GM12878 (cell line): Measurements from ENCODE around the gene DACH1. TPM values are rescaled to one million over a fixed set of nuclear protein-coding genes. Genes with fewer than 3 reads are reported as not detected.

Source experiments
- ATAC-seq: fragments of 200-7000 bp; cut with Tn5 transposase; 3 replicates; pipeline ENCODE4 v1.9.1; 2020; ENCODE audit warnings: mild to moderate bottlenecking, moderate library complexity
- BruUV-seq: library from RNA; stranded (reverse); fragments of 400-500 nt; replicated peaks from 2 replicates; lab custom pipeline; 2021; lab: Mats Ljungman, UMichigan
- CTCF ChIA-PET: fragments of 300-600 bp; sonication (Branson Sonifier 250); formaldehyde crosslinking; extraction: SDS; loops from one replicate; lab custom pipeline; 2021; ENCODE audit warnings: inconsistent platforms; lab: Yijun Ruan, JAX
- POLR2A ChIA-PET: fragments of 350-600 bp; formaldehyde crosslinking; extraction: SDS; loops from one replicate; lab custom pipeline; 2021; ENCODE audit warnings: inconsistent platforms; lab: Charles Lee
- RAD21 ChIA-PET: fragments of 300-600 bp; sonication (Branson Sonifier 250); formaldehyde crosslinking; loops from one replicate; lab custom pipeline; 2023; ENCODE audit warnings: antibody characterized with exemption; ENCODE audit not compliant: unreplicated experiment; lab: Charles Lee
- SMC1A ChIA-PET: fragments of 300-600 bp; sonication (Branson Sonifier 250); formaldehyde crosslinking; loops from one replicate; lab custom pipeline; 2023; ENCODE audit not compliant: unreplicated experiment, uncharacterized antibody; lab: Charles Lee
- DNase-seq: peaks from one replicate; pipeline ENCODE4 v3.0.0-alpha.2; 2011; ENCODE audit warnings: low read depth, low spot score
- FAIRE-seq: peaks from 3 replicates; lab custom pipeline; 2011; peaks lifted over from hg19 to GRCh38; lab: Jason Lieb, UNC
- H2AFZ ChIP-seq: 2 replicates; pipeline ENCODE4 v1.6.0; 2011; ENCODE audit warnings: low read depth, low read length, control low read depth; ENCODE audit not compliant: control insufficient read depth
- H3K27ac ChIP-seq: 2 replicates; pipeline ENCODE4 v1.5.1; 2011; ENCODE audit warnings: control low read depth; ENCODE audit not compliant: control insufficient read depth, insufficient read depth
- H3K27me3 ChIP-seq, 2 experiments: replicated peaks in 1 of 2; 2 replicates each; pipeline versions ENCODE4 v1.6.0 to v1.6.1; 2011; ENCODE audit warnings: low read length in 1 of 2; ENCODE audit not compliant: control insufficient read depth in 2 of 2, insufficient read depth in 2 of 2
- H3K36me3 ChIP-seq, 2 experiments: 2 replicates each; pipeline ENCODE4 v1.5.1; 2011; ENCODE audit warnings: low read length in 1 of 2; ENCODE audit not compliant: control insufficient read depth in 2 of 2, insufficient read depth in 2 of 2
- H3K4me1 ChIP-seq: 2 replicates; pipeline ENCODE4 v1.6.1; 2011; ENCODE audit warnings: mild to moderate bottlenecking, low read length, moderate library complexity, mixed read lengths; ENCODE audit not compliant: control insufficient read depth, insufficient read depth
- H3K4me2 ChIP-seq: 2 replicates; pipeline ENCODE4 v1.6.0; 2011; ENCODE audit warnings: control low read depth; ENCODE audit not compliant: control insufficient read depth, insufficient read depth
- H3K4me3 ChIP-seq: fragments of 200-600 bp; sonication (generic); 2 replicates; pipeline ENCODE4 v1.5.1; 2016
- H3K79me2 ChIP-seq: 2 replicates; pipeline ENCODE4 v1.6.0; 2011; ENCODE audit warnings: low read length; ENCODE audit not compliant: control insufficient read depth, insufficient read depth
- H3K9ac ChIP-seq: 2 replicates; pipeline ENCODE4 v1.8.0; 2011; ENCODE audit warnings: low read length, control low read depth, mixed read lengths; ENCODE audit not compliant: control insufficient read depth, insufficient read depth
- H3K9me3 ChIP-seq: replicated peaks from 3 replicates; pipeline ENCODE4 v1.5.1; 2011; ENCODE audit warnings: mild to moderate bottlenecking, low read length; ENCODE audit not compliant: control insufficient read depth, insufficient read depth
- H4K20me1 ChIP-seq: 2 replicates; pipeline ENCODE4 v1.6.0; 2011; ENCODE audit not compliant: control insufficient read depth, insufficient read depth
- BMI1 ChIP-seq: fragments of 450-650 bp; IDR thresholded peaks from 2 replicates; pipeline ENCODE4 v1.6.1; 2016; ENCODE audit warnings: mild to moderate bottlenecking, moderate library complexity, borderline replicate concordance
- EZH2 ChIP-seq: IDR thresholded peaks from 2 replicates; pipeline ENCODE4 v1.6.1; 2012; ENCODE audit warnings: low read depth, mild to moderate bottlenecking, control low read depth, inconsistent platforms, low read length, borderline replicate concordance; ENCODE audit not compliant: control insufficient read depth
- FOXM1 ChIP-seq: IDR thresholded peaks from 2 replicates; pipeline ENCODE4 v1.6.1; 2012; ENCODE audit warnings: low read depth, mild to moderate bottlenecking, inconsistent platforms, low read length, moderate library complexity
- IRF4 ChIP-seq: IDR thresholded peaks from 2 replicates; pipeline ENCODE4 v1.6.1; 2011; ENCODE audit warnings: low read depth, low read length
- STAT1 ChIP-seq: fragments of 450-650 bp; conservative IDR thresholded peaks from 2 replicates; pipeline ENCODE4 v1.6.1; 2014; ENCODE audit warnings: antibody characterized with exemption, mild to moderate bottlenecking
- TCF7 ChIP-seq: IDR thresholded peaks from 2 replicates; pipeline ENCODE4 v1.6.1; 2014; ENCODE audit warnings: antibody characterized with exemption, borderline replicate concordance
- YBX1 ChIP-seq: fragments of 450-650 bp; IDR thresholded peaks from 2 replicates; pipeline ENCODE4 v1.6.1; 2016; ENCODE audit warnings: antibody characterized with exemption
- ZBED1 ChIP-seq: IDR thresholded peaks from 2 replicates; pipeline ENCODE4 v1.6.1; 2016; ENCODE audit warnings: borderline replicate concordance
- ZNF217 ChIP-seq: fragments of 450-650 bp; IDR thresholded peaks from 2 replicates; pipeline ENCODE4 v1.6.1; 2017; ENCODE audit warnings: antibody characterized with exemption, mild to moderate bottlenecking
- ZSCAN29 ChIP-seq: fragments of 450-650 bp; IDR thresholded peaks from 2 replicates; pipeline ENCODE4 v1.6.1; 2017; ENCODE audit warnings: mild to moderate bottlenecking, moderate library complexity
- WGBS: methylation state at CpG from one replicate; pipeline ENCODE4 v1.1.6; 2016; ENCODE audit warnings: low lambda C conversion rate; ENCODE audit not compliant: insufficient replicate concordance, insufficient coverage; ENCODE audit errors: missing lambda C conversion rate; 5-methylcytosine and 5-hydroxymethylcytosine counted together
- in situ Hi-C: fragments of 300-500 bp; cut with MboI; formaldehyde crosslinking; loops from 9 replicates; pipeline ENCODE4 v1.14.3; 2018; ENCODE audit warnings: mixed read lengths
- intact Hi-C: fragments of 100-400 bp; cut with micrococcal nuclease; formaldehyde crosslinking; loops from one replicate; pipeline ENCODE4 v1.14.2; 2022; ENCODE audit not compliant: unreplicated experiment
- polyA plus RNA-seq, 11 experiments: library from polyadenylated mRNA; depleted of rRNA in 4 of 11; unstranded in 6 of 11; stranded (reverse) in 5 of 11; fragments of >200 nt; fragmentation: Nextera tagmentation in 4 of 11; fragmentation: Illumina TruSeq in 1 of 11; extraction: Ambion mirVana in 4 of 11; extraction: Trizol in 1 of 11; gene quantifications; 1 replicate in 1 of 11; 2 replicates in 10 of 11; pipeline versions ENCODE4 v1.2.1 to v1.2.3, GENCODE V29; 2011 to 2016; ENCODE audit warnings: inconsistent platforms in 2 of 11, missing spikeins in 2 of 11, low read depth in 1 of 11
- total RNA-seq, 4 experiments: library from RNA; depleted of rRNA in 3 of 4; stranded (reverse); fragments of >200 nt in 3 of 4; fragmentation: Illumina TruSeq in 1 of 4; extraction: Trizol in 1 of 4; gene quantifications; 2 replicates each; pipeline versions ENCODE4 v1.2.1 to v1.2.3, GENCODE V29; 2013 to 2021
- TF ChIP-seq, protein P1 (sequence below): IDR thresholded peaks from 2 replicates; pipeline ENCODE4 v1.6.1; 2012; ENCODE audit warnings: improper control_type of control experiment, low read depth, low read length; ENCODE audit not compliant: insufficient replicate concordance
- TF ChIP-seq, protein P2 (sequence below): fragments of 450-650 bp; IDR thresholded peaks from 2 replicates; pipeline ENCODE4 v1.6.1; 2014; ENCODE audit warnings: mild to moderate bottlenecking

Gene DACH1
- total and polyA plus RNA-seq, 10 of the 15 experiments (the other 5 are each of a cell fraction or from before 2014, with no cell fraction given) = 0.05 TPM; not detected in 9

DNA sequence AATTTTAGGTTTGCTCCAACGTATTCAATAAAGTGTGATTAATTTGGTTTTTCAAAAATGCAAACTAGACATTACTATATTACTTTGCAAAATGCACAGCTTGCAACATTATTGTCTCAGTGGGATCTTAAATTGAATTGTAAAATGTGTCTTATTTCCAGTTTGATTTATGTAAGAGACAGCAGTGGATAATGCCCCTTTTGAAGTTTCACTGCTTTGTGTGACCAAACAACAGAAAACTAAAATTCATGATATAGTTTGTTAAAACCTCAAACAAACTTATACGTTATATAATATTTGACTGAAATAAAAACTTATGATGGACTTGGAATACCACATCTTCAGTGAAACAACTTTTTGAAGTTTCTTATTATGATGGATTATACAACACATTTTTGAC lies 279.8 kb downstream of the DACH1 start (continued):
- TF ChIP-seq, protein P1, sequence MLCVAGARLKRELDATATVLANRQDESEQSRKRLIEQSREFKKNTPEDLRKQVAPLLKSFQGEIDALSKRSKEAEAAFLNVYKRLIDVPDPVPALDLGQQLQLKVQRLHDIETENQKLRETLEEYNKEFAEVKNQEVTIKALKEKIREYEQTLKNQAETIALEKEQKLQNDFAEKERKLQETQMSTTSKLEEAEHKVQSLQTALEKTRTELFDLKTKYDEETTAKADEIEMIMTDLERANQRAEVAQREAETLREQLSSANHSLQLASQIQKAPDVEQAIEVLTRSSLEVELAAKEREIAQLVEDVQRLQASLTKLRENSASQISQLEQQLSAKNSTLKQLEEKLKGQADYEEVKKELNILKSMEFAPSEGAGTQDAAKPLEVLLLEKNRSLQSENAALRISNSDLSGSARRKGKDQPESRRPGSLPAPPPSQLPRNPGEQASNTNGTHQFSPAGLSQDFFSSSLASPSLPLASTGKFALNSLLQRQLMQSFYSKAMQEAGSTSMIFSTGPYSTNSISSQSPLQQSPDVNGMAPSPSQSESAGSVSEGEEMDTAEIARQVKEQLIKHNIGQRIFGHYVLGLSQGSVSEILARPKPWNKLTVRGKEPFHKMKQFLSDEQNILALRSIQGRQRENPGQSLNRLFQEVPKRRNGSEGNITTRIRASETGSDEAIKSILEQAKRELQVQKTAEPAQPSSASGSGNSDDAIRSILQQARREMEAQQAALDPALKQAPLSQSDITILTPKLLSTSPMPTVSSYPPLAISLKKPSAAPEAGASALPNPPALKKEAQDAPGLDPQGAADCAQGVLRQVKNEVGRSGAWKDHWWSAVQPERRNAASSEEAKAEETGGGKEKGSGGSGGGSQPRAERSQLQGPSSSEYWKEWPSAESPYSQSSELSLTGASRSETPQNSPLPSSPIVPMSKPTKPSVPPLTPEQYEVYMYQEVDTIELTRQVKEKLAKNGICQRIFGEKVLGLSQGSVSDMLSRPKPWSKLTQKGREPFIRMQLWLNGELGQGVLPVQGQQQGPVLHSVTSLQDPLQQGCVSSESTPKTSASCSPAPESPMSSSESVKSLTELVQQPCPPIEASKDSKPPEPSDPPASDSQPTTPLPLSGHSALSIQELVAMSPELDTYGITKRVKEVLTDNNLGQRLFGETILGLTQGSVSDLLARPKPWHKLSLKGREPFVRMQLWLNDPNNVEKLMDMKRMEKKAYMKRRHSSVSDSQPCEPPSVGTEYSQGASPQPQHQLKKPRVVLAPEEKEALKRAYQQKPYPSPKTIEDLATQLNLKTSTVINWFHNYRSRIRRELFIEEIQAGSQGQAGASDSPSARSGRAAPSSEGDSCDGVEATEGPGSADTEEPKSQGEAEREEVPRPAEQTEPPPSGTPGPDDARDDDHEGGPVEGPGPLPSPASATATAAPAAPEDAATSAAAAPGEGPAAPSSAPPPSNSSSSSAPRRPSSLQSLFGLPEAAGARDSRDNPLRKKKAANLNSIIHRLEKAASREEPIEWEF = no peak
- TF ChIP-seq, protein P2, sequence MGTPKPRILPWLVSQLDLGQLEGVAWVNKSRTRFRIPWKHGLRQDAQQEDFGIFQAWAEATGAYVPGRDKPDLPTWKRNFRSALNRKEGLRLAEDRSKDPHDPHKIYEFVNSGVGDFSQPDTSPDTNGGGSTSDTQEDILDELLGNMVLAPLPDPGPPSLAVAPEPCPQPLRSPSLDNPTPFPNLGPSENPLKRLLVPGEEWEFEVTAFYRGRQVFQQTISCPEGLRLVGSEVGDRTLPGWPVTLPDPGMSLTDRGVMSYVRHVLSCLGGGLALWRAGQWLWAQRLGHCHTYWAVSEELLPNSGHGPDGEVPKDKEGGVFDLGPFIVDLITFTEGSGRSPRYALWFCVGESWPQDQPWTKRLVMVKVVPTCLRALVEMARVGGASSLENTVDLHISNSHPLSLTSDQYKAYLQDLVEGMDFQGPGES = no peak
- TF ChIP-seq BMI1 = no peak
- TF ChIP-seq EZH2 = no peak
- no peak for TF ChIP-seq ZBED1

GRCh38 chr13:71583581-71583980 lies 283.4 kb downstream of the DACH1 start:
- intact Hi-C loops = no loop called here
- ChIA-PET POLR2A (no interaction called here), SMC1A (no interaction called here), RAD21 (no interaction called here), CTCF (no interaction called here)
- no peak overlapping the region for H3K4me3 ChIP-seq
- H3K9me3 ChIP-seq = no peaks in the 10 kb centered on the region
- FAIRE-seq (no peak), ATAC-seq (no peak), DNase-seq (no peak)
- H3K27ac ChIP-seq = no peak overlapping the region
- H3K4me1 ChIP-seq = no peaks in the 10 kb centered on the region
- BruUV-seq = no TSS peak
- H3K27me3 ChIP-seq = no peaks in the 10 kb centered on the region
- 14% methylated on average over 5 of the region's 5 CpGs for WGBS
- no peaks in the 10 kb centered on the region for H4K20me1 ChIP-seq
- no peak overlapping the region for H3K4me2 ChIP-seq
- H3K79me2 ChIP-seq = no peaks in the 10 kb centered on the region
- H3K9ac ChIP-seq = no peak overlapping the region
- H2AFZ ChIP-seq = no peak overlapping the region
- no peaks in the 10 kb centered on the region for H3K36me3 ChIP-seq
- in situ Hi-C loops = no loop called here
- TF ChIP-seq ZNF217 (no peak), ZSCAN29 (no peak), YBX1 (no peak), BMI1 (no peak), TCF7 (no peak), IRF4 (no peak), FOXM1 (no peak), STAT1 (no peak)
